Liver (tissue), 9 donors: ENCODE results near the gene ERN1. TPM values are rescaled to one million over a fixed set of nuclear protein-coding genes. Genes with fewer than 3 reads are reported as not detected.

Experiments used
- DNase-seq: peaks from one replicate; pipeline ENCODE4 v3.0.0-alpha.2; 2017; ENCODE audit warnings: low spot score
- H3K27ac ChIP-seq, 2 donors: one replicate each; pipeline ENCODE4 v1.7.0; 2013; ENCODE audit warnings: inconsistent platforms in 2 of 2, low read length in 2 of 2, control low read depth in 1 of 2, low read depth in 1 of 2, mild to moderate bottlenecking in 1 of 2
- H3K27me3 ChIP-seq, 4 donors: one replicate each; pipeline versions ENCODE4 v1.6.1 to v1.7.0; 2013; ENCODE audit warnings: low read length in 3 of 4, inconsistent platforms in 1 of 4, mild to moderate bottlenecking in 1 of 4, moderate library complexity in 1 of 4; ENCODE audit not compliant: control insufficient read depth in 4 of 4, insufficient read depth in 4 of 4
- H3K36me3 ChIP-seq, 4 donors: one replicate each; pipeline versions ENCODE4 v1.6.1 to v1.7.0; 2013; ENCODE audit warnings: low read length in 3 of 4, mild to moderate bottlenecking in 3 of 4, low read depth in 1 of 4, moderate library complexity in 1 of 4; ENCODE audit not compliant: control insufficient read depth in 4 of 4, insufficient read depth in 3 of 4
- H3K4me1 ChIP-seq, 4 donors: one replicate each; pipeline versions ENCODE4 v1.6.1 to v1.7.0; 2013; ENCODE audit warnings: low read length in 3 of 4, mild to moderate bottlenecking in 3 of 4, moderate library complexity in 1 of 4; ENCODE audit not compliant: control insufficient read depth in 4 of 4, insufficient read depth in 4 of 4
- H3K4me3 ChIP-seq, 3 donors: one replicate each; pipeline versions ENCODE4 v1.6.1 to v1.7.0; 2013; ENCODE audit warnings: low read length in 3 of 3, control low read depth in 1 of 3, low read depth in 1 of 3, mild to moderate bottlenecking in 1 of 3
- H3K9ac ChIP-seq, 2 donors: one replicate each; pipeline ENCODE4 v1.7.0; 2013; ENCODE audit warnings: low read length in 2 of 2, mild to moderate bottlenecking in 2 of 2, moderate library complexity in 2 of 2, control low read depth in 1 of 2, low read depth in 1 of 2
- H3K9me3 ChIP-seq, 4 donors: one replicate each; pipeline versions ENCODE4 v1.6.1 to v1.7.0; 2013; ENCODE audit warnings: low read length in 3 of 4; ENCODE audit not compliant: control insufficient read depth in 4 of 4
- ATF3 ChIP-seq: IDR thresholded peaks from 2 replicates; pipeline ENCODE4 v1.6.1; 2016; ENCODE audit warnings: antibody characterized with exemption
- CTCF ChIP-seq: fragments of 150-350 bp; IDR thresholded peaks from 2 replicates; pipeline ENCODE4 v1.5.1; 2017; ENCODE audit warnings: improper control_type of control experiment, low read depth, low read length; ENCODE audit not compliant: missing input control
- EGR1 ChIP-seq, 2 donors: IDR thresholded peaks; 2 replicates each; pipeline ENCODE4 v1.6.1; 2016 to 2018; ENCODE audit warnings: antibody characterized with exemption in 2 of 2, low read depth in 2 of 2
- FOXA1 ChIP-seq: IDR thresholded peaks from 2 replicates; pipeline ENCODE4 v1.6.1; 2016; ENCODE audit warnings: antibody characterized with exemption
- FOXA2 ChIP-seq: IDR thresholded peaks from 2 replicates; pipeline ENCODE4 v1.6.1; 2016; ENCODE audit warnings: antibody characterized with exemption
- GABPA ChIP-seq, 2 donors: IDR thresholded peaks in 1 of 2; conservative IDR thresholded peaks in 1 of 2; 2 replicates each; pipeline ENCODE4 v1.6.1; 2016; ENCODE audit warnings: antibody characterized with exemption in 2 of 2, mild to moderate bottlenecking in 1 of 2, moderate library complexity in 1 of 2
- HNF4A ChIP-seq, 2 donors: conservative IDR thresholded peaks; 2 replicates each; pipeline ENCODE4 v1.6.1; 2016; ENCODE audit warnings: antibody characterized with exemption in 2 of 2, mild to moderate bottlenecking in 2 of 2
- HNF4G ChIP-seq: IDR thresholded peaks from 2 replicates; pipeline ENCODE4 v1.6.1; 2016; ENCODE audit warnings: antibody characterized with exemption
- JUND ChIP-seq, 2 donors: IDR thresholded peaks; 2 replicates each; pipeline ENCODE4 v1.6.1; 2016; ENCODE audit warnings: antibody characterized with exemption in 2 of 2
- MAX ChIP-seq: IDR thresholded peaks from 2 replicates; pipeline ENCODE4 v1.6.1; 2016; ENCODE audit warnings: antibody characterized with exemption
- NR2F2 ChIP-seq: IDR thresholded peaks from 2 replicates; pipeline ENCODE4 v1.6.1; 2016; ENCODE audit warnings: antibody characterized with exemption
- RAD21 ChIP-seq, 2 donors: IDR thresholded peaks; 2 replicates each; pipeline ENCODE4 v1.6.1; 2016; ENCODE audit warnings: antibody characterized with exemption in 2 of 2, mild to moderate bottlenecking in 2 of 2
- REST ChIP-seq: IDR thresholded peaks from 2 replicates; pipeline ENCODE4 v1.6.1; 2016; ENCODE audit warnings: antibody characterized with exemption, mild to moderate bottlenecking
- RXRA ChIP-seq, 2 donors: IDR thresholded peaks; 2 replicates each; pipeline ENCODE4 v1.6.1; 2017 to 2018; ENCODE audit warnings: antibody characterized with exemption in 2 of 2, mild to moderate bottlenecking in 1 of 2
- SP1 ChIP-seq: IDR thresholded peaks from 2 replicates; pipeline ENCODE4 v1.6.1; 2018; ENCODE audit warnings: antibody characterized with exemption, mild to moderate bottlenecking
- TAF1 ChIP-seq: conservative IDR thresholded peaks from 2 replicates; pipeline ENCODE4 v1.6.1; 2016; ENCODE audit warnings: antibody characterized with exemption, mild to moderate bottlenecking
- YY1 ChIP-seq: IDR thresholded peaks from 2 replicates; pipeline ENCODE4 v1.6.1; 2016; ENCODE audit warnings: antibody characterized with exemption, mild to moderate bottlenecking
- ZBTB33 ChIP-seq: IDR thresholded peaks from 2 replicates; pipeline ENCODE4 v1.6.1; 2016; ENCODE audit warnings: antibody characterized with exemption
- WGBS: extraction: QIAGEN DNeasy Blood & Tissue Kit; methylation state at CpG from one replicate; pipeline ENCODE4 v1.1.7; 2013; 5-methylcytosine and 5-hydroxymethylcytosine counted together
- polyA plus RNA-seq, 2 donors: library from polyadenylated mRNA; stranded (reverse) in 1 of 2; unstranded in 1 of 2; fragments of 200-250 nt in 1 of 2; fragments of >200 nt in 1 of 2; fragmentation: Nextera tagmentation in 1 of 2; extraction: Ambion mirVana in 1 of 2; gene quantifications; one replicate each; pipeline versions ENCODE4 v1.2.1 to v1.2.3, GENCODE V29; 2013 to 2015
- total RNA-seq, 2 donors: library from RNA; depleted of rRNA; stranded (reverse); fragments of >200 nt; gene quantifications; one replicate each; pipeline ENCODE4 v1.2.3, GENCODE V29; 2014
- donor health status: healthy.
- donor health status: healthy.
- donor health status: healthy.
- donor health status: healthy.
- donor health status: healthy.

Gene ERN1
- total and polyA plus RNA-seq, 4 donors: 6.3 to 35.1 (median 14.9) TPM

GRCh38 chr17:64107500-64108236 lies 22.3 kb downstream of the ERN1 start:
- peaks cover 11 to 64% (median 50%) of the 10 kb centered on the region in 4 donors for H3K4me1 ChIP-seq
- H3K27ac ChIP-seq: peak overlapping the region; percentile 43 to 57
- DNase-seq: no peak
- no peaks in the 10 kb centered on the region for H3K9me3 ChIP-seq
- peaks cover 0 to 3% (median 0%) of the 10 kb centered on the region in 4 donors for H3K36me3 ChIP-seq
- no peak overlapping the region for H3K9ac ChIP-seq
- no peak for TF ChIP-seq EGR1 (IDR thresholded peaks at IDR 0.05; ENCODE audit: low read depth in 2 of 2)
- TF ChIP-seq FOXA1: peak; percentile 82
- TF ChIP-seq YY1: peak; percentile 87
- peak; percentile 38 to 48 for TF ChIP-seq HNF4A (conservative IDR thresholded peaks at IDR 0.05)
- TF ChIP-seq ZBTB33: peak; percentile 39
- no peak for TF ChIP-seq GABPA (IDR thresholded peaks at IDR 0.05 in 1 of 2, conservative IDR thresholded peaks at IDR 0.05 in 1 of 2)
- TF ChIP-seq TAF1: no peak
- peak; percentile 43 for TF ChIP-seq SP1
- TF ChIP-seq MAX: peak; percentile 68
- peak; percentile 93 for TF ChIP-seq FOXA2
- no peak for TF ChIP-seq ATF3
- TF ChIP-seq RAD21 (IDR thresholded peaks at IDR 0.05): peak in 1 of 2 donors; percentile 52
- no peak for TF ChIP-seq CTCF
- TF ChIP-seq JUND (IDR thresholded peaks at IDR 0.05): no peak
- TF ChIP-seq HNF4G: no peak
- peak; percentile 59 to 73 for TF ChIP-seq RXRA (IDR thresholded peaks at IDR 0.05)
- TF ChIP-seq REST: no peak
- TF ChIP-seq NR2F2: peak; percentile 16
- WGBS: 50% methylated on average over 5 of the region's 5 CpGs
- H3K27me3 ChIP-seq: no peaks in the 10 kb centered on the region
- no peak overlapping the region for H3K4me3 ChIP-seq
